K562 (cell line): Measurements from ENCODE around the gene COL1A1. TPM values are rescaled to one million over a fixed set of nuclear protein-coding genes. Genes with fewer than 3 reads are reported as not detected.

Experiments used
- ARHGAP35 ChIP-seq: fragments of 450-650 bp; IDR thresholded peaks from 2 replicates; pipeline ENCODE4 v1.6.1; 2018; ENCODE audit not compliant: partially characterized antibody
- CBX3 ChIP-seq, 2 experiments: IDR thresholded peaks; 1 replicate in 1 of 2; 2 replicates in 1 of 2; pipeline ENCODE4 v1.6.1; 2012; ENCODE audit warnings: inconsistent platforms in 2 of 2, low read length in 2 of 2, borderline replicate concordance in 1 of 2, control low read depth in 1 of 2
- ETV1 ChIP-seq: fragments of 450-650 bp; conservative IDR thresholded peaks from 2 replicates; pipeline ENCODE4 v1.6.1; 2016; ENCODE audit warnings: missing genetic modification characterization, control low read depth, low read depth, missing compliant biosample characterization
- GATA2 ChIP-seq: sonication (generic); formaldehyde crosslinking; IDR thresholded peaks from 2 replicates; pipeline ENCODE4 v1.4.0; 2020; ENCODE audit warnings: mild to moderate bottlenecking, missing genetic modification reagents
- MEF2A ChIP-seq: IDR thresholded peaks from 2 replicates; pipeline ENCODE4 v1.6.1; 2011; ENCODE audit warnings: low read depth, mild to moderate bottlenecking, low read length, moderate library complexity; ENCODE audit not compliant: control insufficient read depth
- NFIC ChIP-seq: fragments of 450-650 bp; IDR thresholded peaks from 2 replicates; pipeline ENCODE4 v1.6.1; 2017; ENCODE audit warnings: mild to moderate bottlenecking, inconsistent platforms
- PTRF ChIP-seq: fragments of 450-650 bp; IDR thresholded peaks from 2 replicates; pipeline ENCODE4 v1.6.1; 2016; ENCODE audit warnings: mild to moderate bottlenecking, missing genetic modification characterization, missing compliant biosample characterization
- RBM25 ChIP-seq: fragments of 200-400 bp; formaldehyde crosslinking; IDR thresholded peaks from 2 replicates; pipeline ENCODE4 v1.6.1; 2018; ENCODE audit warnings: low read length, low read depth, moderate library complexity; ENCODE audit not compliant: severe bottlenecking
- TEAD4 ChIP-seq, 2 experiments: sonication (generic) in 1 of 2; formaldehyde crosslinking in 1 of 2; IDR thresholded peaks; 2 replicates each; pipeline versions ENCODE4 v1.6.1 to v1.8.0; 2012 to 2022; ENCODE audit warnings: borderline replicate concordance in 1 of 2, inconsistent platforms in 1 of 2, low read length in 1 of 2, mild to moderate bottlenecking in 1 of 2, missing genetic modification reagents in 1 of 2
- ZNF184 ChIP-seq: sonication (generic); formaldehyde crosslinking; IDR thresholded peaks from 2 replicates; pipeline ENCODE4 v1.5.0; 2020; ENCODE audit warnings: missing genetic modification reagents
- ZNF263 ChIP-seq: sonication (generic); formaldehyde crosslinking; IDR thresholded peaks from 2 replicates; pipeline ENCODE4 v1.8.0; 2022; ENCODE audit warnings: mild to moderate bottlenecking, missing genetic modification reagents, borderline replicate concordance
- ZNF695 ChIP-seq: fragments of 450-650 bp; formaldehyde crosslinking; IDR thresholded peaks from 2 replicates; pipeline ENCODE4 v1.4.0; 2020; ENCODE audit warnings: mild to moderate bottlenecking, moderate library complexity
- polyA plus RNA-seq, 8 experiments: library from polyadenylated mRNA; depleted of rRNA in 4 of 8; stranded (reverse) in 5 of 8; unstranded in 3 of 8; fragments of >200 nt; fragmentation: Nextera tagmentation in 2 of 8; fragmentation: Illumina TruSeq in 1 of 8; extraction: Ambion mirVana in 2 of 8; extraction: Trizol in 1 of 8; gene quantifications; 2 replicates each; pipeline versions ENCODE4 v1.2.1 to v1.2.3, GENCODE V29; 2011 to 2014; ENCODE audit warnings: inconsistent platforms in 1 of 8, missing spikeins in 1 of 8
- total RNA-seq, 7 experiments: library from RNA; depleted of rRNA in 6 of 7; stranded (reverse); fragments of >200 nt in 6 of 7; fragmentation: Illumina TruSeq in 2 of 7; extraction: Trizol in 2 of 7; gene quantifications; 2 replicates each; pipeline versions ENCODE4 v1.2.1 to v1.2.3, GENCODE V29; 2011 to 2021; ENCODE audit warnings: low replicate concordance in 1 of 7
- TF ChIP-seq, protein P1 (sequence below), 2 experiments: fragments of 450-650 bp in 1 of 2; sonication (generic) in 1 of 2; formaldehyde crosslinking in 1 of 2; IDR thresholded peaks; 2 replicates each; pipeline versions ENCODE4 v1.7.1 to v1.9.0; 2016 to 2022; ENCODE audit warnings: inconsistent platforms in 1 of 2, mild to moderate bottlenecking in 1 of 2, missing genetic modification reagents in 1 of 2
- TF ChIP-seq, protein P2 (sequence below): fragments of 450-650 bp; IDR thresholded peaks from one replicate; pipeline ENCODE4 v1.6.1; 2018; ENCODE audit warnings: mild to moderate bottlenecking, moderate library complexity; ENCODE audit not compliant: partially characterized antibody
- TF ChIP-seq, protein P3 (sequence below): sonication (generic); formaldehyde crosslinking; IDR thresholded peaks from 2 replicates; pipeline ENCODE4 v1.8.0; 2022; ENCODE audit warnings: mild to moderate bottlenecking, missing genetic modification reagents

The COL1A1 gene
- total and polyA plus RNA-seq, 9 of the 15 experiments (the other 6 are each of a cell fraction or from before 2014, with no cell fraction given) = 0.04 to 3.4 (median 0.18) TPM

DNA sequence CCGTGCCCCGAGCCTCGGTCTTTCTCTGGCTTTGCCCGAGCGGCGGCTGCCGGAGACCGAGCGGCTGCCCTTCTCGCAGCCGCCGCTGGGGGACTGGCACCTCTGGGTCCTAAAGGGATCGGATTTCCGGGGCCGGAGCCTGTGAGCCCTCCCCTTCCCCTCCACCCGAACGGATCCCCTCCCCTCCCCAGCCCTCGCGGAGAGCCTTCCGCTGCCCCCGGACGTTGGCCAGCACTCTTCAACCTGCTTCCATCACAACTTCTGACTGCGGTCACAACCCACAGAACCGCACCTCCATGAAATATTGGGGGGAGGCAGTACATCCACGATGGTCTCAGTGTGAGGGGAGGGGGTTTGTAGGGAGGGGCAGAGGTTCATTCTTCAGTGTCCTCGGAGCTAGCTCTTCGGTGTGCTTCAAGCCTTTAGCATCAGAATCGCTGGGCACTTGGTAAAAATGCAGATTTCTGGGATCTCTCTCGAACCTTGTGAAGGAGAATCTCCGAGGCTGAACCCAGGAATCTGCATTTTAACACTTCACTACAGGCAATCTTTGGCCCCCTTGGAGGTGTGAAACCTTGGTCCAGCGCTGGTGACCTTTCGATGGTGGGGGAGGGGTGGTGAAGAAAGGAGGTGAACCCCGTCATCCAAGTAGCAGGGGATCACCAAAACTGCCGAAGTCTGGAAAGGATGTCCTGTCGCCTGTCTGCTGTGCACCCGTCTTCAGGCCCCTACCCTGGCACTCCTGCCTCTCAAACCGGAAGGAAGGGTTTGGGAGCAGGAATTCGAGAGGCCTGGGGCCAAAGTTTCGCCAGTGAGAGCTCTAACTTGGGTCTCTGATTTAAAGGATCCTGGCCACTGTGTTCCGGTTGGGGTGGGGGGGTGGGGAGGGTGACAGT lies 50.1 kb downstream of the COL1A1 start (continued):
- TF ChIP-seq, protein P1, sequence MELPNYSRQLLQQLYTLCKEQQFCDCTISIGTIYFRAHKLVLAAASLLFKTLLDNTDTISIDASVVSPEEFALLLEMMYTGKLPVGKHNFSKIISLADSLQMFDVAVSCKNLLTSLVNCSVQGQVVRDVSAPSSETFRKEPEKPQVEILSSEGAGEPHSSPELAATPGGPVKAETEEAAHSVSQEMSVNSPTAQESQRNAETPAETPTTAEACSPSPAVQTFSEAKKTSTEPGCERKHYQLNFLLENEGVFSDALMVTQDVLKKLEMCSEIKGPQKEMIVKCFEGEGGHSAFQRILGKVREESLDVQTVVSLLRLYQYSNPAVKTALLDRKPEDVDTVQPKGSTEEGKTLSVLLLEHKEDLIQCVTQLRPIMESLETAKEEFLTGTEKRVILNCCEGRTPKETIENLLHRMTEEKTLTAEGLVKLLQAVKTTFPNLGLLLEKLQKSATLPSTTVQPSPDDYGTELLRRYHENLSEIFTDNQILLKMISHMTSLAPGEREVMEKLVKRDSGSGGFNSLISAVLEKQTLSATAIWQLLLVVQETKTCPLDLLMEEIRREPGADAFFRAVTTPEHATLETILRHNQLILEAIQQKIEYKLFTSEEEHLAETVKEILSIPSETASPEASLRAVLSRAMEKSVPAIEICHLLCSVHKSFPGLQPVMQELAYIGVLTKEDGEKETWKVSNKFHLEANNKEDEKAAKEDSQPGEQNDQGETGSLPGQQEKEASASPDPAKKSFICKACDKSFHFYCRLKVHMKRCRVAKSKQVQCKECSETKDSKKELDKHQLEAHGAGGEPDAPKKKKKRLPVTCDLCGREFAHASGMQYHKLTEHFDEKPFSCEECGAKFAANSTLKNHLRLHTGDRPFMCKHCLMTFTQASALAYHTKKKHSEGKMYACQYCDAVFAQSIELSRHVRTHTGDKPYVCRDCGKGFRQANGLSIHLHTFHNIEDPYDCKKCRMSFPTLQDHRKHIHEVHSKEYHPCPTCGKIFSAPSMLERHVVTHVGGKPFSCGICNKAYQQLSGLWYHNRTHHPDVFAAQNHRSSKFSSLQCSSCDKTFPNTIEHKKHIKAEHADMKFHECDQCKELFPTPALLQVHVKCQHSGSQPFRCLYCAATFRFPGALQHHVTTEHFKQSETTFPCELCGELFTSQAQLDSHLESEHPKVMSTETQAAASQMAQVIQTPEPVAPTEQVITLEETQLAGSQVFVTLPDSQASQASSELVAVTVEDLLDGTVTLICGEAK (IDR thresholded peaks at IDR 0.05) = peak; percentile 77
- TF ChIP-seq, protein P1 (CRISPR knock-in tag; IDR thresholded peaks at IDR 0.05) = no peak
- TF ChIP-seq PTRF (tag) (no peak), ETV1 (tag) (peak; percentile 92), GATA2 (no peak), TEAD4 (IDR thresholded peaks at IDR 0.05; ENCODE audit: low read length) (no peak), TEAD4 (CRISPR knock-in tag; IDR thresholded peaks at IDR 0.05; ENCODE audit: borderline replicate concordance) (no peak), RBM25 (no peak), ZNF184 (CRISPR knock-in tag) (no peak), ARHGAP35 (no peak), CBX3 (IDR thresholded peaks at IDR 0.05; ENCODE audit: borderline replicate concordance in 1 of 2, low read length in 2 of 2) (no peak; a peak in 1 of 3 replicates), ZNF263 (CRISPR knock-in tag) (no peak), ZNF695 (CRISPR knock-in tag) (no peak), MEF2A (no peak), NFIC (peak; percentile 30; the same call in 1 of the 2 replicates)
- TF ChIP-seq, protein P2, sequence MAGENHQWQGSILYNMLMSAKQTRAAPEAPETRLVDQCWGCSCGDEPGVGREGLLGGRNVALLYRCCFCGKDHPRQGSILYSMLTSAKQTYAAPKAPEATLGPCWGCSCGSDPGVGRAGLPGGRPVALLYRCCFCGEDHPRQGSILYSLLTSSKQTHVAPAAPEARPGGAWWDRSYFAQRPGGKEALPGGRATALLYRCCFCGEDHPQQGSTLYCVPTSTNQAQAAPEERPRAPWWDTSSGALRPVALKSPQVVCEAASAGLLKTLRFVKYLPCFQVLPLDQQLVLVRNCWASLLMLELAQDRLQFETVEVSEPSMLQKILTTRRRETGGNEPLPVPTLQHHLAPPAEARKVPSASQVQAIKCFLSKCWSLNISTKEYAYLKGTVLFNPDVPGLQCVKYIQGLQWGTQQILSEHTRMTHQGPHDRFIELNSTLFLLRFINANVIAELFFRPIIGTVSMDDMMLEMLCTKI = no peak
- TF ChIP-seq, protein P3, sequence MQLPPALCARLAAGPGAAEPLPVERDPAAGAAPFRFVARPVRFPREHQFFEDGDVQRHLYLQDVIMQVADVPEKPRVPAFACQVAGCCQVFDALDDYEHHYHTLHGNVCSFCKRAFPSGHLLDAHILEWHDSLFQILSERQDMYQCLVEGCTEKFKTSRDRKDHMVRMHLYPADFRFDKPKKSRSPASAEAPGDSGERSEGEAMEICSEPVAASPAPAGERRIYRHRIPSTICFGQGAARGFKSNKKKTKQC = no peak
